ENCODE measurements around the gene MLXIP.
"Not testable (repeated sequence)": the region's sequence is repeated elsewhere in the genome, so short reads cannot be mapped to it uniquely, and the experiment has no call there.

MLXIP gene

GRCh38 chr12:122097927-122098756 lies 19.6 kb downstream of the MLXIP start:
- H3K4me3 ChIP-seq (ENCODE audit: low read depth, low read length), result no peak overlapping the region
- DNase-seq (ENCODE audit: low read depth), result no peak

GRCh38 chr12:122099280-122099749 lies 20.8 kb downstream of the MLXIP start:
- H3K4me3 ChIP-seq (ENCODE audit: low read depth, low read length), result no peak overlapping the region
- TF ChIP-seq CTCF (IDR thresholded peaks at IDR 0.05; ENCODE audit: insufficient read depth, low read depth, low read length, missing control alignments), result no peak

More at GRCh38 chr12:122097927-122098756, 19.6 kb downstream of the MLXIP start:
- TF ChIP-seq CTCF (IDR thresholded peaks at IDR 0.05; ENCODE audit: insufficient read depth, low read depth, low read length, missing control alignments), result no peak

GRCh38 chr12:122099856-122100255 lies 21.3 kb downstream of the MLXIP start:
- no peak overlapping the region for H3K4me3 ChIP-seq (ENCODE audit: low read depth, low read length)
- TF ChIP-seq CTCF (IDR thresholded peaks at IDR 0.05; ENCODE audit: insufficient read depth, low read depth, low read length, missing control alignments), result no peak
- no peak for DNase-seq (ENCODE audit: low read depth)

More at GRCh38 chr12:122099280-122099749, 20.8 kb downstream of the MLXIP start:
- no peak for DNase-seq (ENCODE audit: low read depth)

- no peak overlapping the region for H3K4me3 ChIP-seq (ENCODE audit: low read depth, low read length)
- DNase-seq (ENCODE audit: low read depth), result no peak
- TF ChIP-seq CTCF (IDR thresholded peaks at IDR 0.05; ENCODE audit: insufficient read depth, low read depth, low read length, missing control alignments), result no peak
Measured at GRCh38 chr12:122100568-122100967, 22.0 kb downstream of the MLXIP start.

- DNase-seq (ENCODE audit: low read depth), result no peak
- TF ChIP-seq CTCF (IDR thresholded peaks at IDR 0.05; ENCODE audit: insufficient read depth, low read depth, low read length, missing control alignments), result no peak
- no peak overlapping the region for H3K4me3 ChIP-seq (ENCODE audit: low read depth, low read length)
Measured at GRCh38 chr12:122102331-122102730, 23.8 kb downstream of the MLXIP start.

- DNase-seq (ENCODE audit: low read depth), result no peak
- H3K4me3 ChIP-seq (ENCODE audit: low read depth, low read length), result no peak overlapping the region
- TF ChIP-seq CTCF (IDR thresholded peaks at IDR 0.05; ENCODE audit: insufficient read depth, low read depth, low read length, missing control alignments), result no peak
Measured at GRCh38 chr12:122104844-122105243, 26.3 kb downstream of the MLXIP start.

GRCh38 chr12:122105496-122105895 lies 26.9 kb downstream of the MLXIP start:
- not testable (repeated sequence) for DNase-seq (ENCODE audit: low read depth); H3K4me3 ChIP-seq (ENCODE audit: low read depth, low read length)
